ENCODE data around the gene MARCOL.

DNA sequence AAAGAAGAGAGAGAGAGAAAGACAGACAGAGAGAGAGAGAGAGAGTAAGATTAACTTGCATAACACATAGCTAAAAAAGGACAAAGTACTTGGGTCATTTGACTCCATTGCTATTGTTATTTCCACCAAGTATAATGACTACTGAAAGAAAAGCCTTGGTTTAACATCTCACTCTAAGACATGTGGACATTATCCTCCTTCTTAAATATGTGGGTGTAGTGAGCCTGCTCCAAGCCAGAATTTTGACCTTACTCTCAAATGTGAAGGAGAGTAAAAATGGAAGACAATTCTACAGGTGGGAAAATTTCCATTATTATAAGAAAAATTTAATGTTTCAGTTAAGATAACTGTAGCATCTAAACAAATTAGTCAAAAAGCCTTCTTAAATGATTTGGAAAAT lies 8.5 kb upstream of the MARCOL start:
- no peak for TF ChIP-seq CTCF (IDR thresholded peaks at IDR 0.05)
- no peak for TF ChIP-seq POLR2A (IDR thresholded peaks at IDR 0.05)

All from sigmoid colon (tissue), 3 donors.